HG02798 (cell line): ENCODE measurements around the gene PIM1.
"Not testable (repeated sequence)": the region's sequence is repeated elsewhere in the genome, so short reads cannot be mapped to it uniquely, and the experiment has no call there.

Experiments used
- ATAC-seq: cut with Tn5 transposase; IDR thresholded peaks from one replicate; pipeline ENCODE4 v1.9.1; 2021; ENCODE audit warnings: mild to moderate bottlenecking; ENCODE audit not compliant: unreplicated experiment, poor library complexity

The PIM1 gene

DNA sequence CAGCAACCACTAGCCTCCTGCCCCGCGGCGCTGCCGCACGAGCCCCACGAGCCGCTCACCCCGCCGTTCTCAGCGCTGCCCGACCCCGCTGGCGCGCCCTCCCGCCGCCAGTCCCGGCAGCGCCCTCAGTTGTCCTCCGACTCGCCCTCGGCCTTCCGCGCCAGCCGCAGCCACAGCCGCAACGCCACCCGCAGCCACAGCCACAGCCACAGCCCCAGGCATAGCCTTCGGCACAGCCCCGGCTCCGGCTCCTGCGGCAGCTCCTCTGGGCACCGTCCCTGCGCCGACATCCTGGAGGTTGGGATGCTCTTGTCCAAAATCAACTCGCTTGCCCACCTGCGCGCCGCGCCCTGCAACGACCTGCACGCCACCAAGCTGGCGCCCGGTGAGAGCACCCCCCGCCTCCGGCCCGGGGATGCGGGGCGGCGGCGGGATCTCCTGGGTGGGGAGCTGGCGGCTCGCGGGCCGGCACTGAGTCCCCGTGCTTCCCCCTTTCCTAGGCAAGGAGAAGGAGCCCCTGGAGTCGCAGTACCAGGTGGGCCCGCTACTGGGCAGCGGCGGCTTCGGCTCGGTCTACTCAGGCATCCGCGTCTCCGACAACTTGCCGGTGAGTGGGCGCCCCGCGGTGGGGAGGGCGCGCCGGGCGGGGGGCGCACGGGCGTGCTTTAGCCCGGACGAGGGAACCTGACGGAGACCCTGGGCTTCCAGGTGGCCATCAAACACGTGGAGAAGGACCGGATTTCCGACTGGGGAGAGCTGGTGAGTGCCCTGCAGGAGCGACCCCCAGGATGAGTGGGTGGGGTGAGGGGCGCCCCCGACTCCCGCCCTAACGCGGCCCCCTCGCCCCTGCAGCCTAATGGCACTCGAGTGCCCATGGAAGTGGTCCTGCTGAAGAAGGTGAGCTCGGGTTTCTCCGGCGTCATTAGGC, 585 bp downstream of the PIM1 start:
- ATAC-seq: peak; percentile 25

DNA sequence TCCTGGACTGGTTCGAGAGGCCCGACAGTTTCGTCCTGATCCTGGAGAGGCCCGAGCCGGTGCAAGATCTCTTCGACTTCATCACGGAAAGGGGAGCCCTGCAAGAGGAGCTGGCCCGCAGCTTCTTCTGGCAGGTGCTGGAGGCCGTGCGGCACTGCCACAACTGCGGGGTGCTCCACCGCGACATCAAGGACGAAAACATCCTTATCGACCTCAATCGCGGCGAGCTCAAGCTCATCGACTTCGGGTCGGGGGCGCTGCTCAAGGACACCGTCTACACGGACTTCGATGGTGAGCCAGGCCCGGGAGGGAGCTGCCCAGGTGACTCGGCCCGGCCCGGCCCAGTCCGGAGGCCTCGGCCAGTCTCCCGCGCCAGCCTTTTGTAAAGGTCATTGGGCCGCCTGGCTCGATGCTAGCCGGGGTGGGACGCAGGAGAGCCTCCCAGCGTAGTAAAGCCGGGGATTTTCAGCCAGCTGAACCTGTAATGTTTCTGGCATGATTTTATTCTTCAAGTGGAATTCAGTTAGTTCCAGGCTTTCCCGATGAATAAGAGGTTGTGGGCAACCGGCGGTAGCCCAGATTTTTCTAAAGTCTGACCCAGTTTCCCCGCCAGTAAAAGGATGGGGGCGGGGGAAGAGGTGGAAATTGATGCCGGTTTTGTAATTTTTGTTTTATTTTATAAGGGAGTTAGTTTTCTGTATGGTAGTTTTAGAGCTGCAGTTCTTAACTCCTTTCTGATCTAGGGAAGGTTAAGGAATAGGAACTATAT, 1.4 kb downstream of the PIM1 start:
- ATAC-seq: no peak

DNA sequence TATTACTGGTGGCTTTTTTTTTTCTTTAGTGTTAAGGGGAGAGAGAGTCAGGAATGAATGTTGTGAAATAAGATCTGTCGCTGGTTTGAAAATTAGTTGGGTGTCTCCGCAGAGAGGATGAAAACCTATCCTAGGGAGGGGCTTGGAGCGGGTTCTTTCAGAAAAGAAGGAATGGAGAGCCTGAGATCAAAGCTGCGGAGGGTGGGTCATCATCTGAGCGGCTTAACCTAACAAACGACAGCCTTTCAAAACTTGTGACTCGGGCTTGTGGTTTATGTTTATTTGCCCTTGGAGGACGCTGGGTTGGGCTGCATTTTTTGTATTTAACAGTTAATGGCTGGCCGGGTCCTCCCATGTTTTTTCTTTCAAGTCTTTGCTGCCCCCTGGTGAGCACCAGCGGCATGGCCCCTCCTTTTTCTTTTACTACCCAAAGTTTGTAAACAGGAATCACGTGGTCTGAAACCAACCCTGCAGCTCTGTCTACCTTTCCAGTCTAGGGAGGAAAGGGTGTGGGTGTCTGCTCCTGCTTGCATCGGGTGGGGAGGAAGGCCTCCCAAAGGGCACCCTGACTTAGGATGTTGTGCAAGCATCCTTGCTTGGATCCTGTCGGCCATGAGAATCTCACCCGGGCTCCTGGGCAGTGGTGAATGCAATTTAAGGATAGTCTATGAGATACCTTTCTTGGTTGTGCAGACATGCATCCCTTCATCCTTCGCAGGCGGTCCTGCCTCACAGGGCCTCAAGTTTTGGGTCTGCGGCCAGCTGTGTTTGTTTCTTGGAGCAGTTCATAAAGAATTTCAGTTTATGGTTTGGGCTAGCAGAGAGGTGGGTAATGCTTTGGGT, 2.2 kb downstream of the PIM1 start:
- peak; percentile 24 for ATAC-seq

DNA sequence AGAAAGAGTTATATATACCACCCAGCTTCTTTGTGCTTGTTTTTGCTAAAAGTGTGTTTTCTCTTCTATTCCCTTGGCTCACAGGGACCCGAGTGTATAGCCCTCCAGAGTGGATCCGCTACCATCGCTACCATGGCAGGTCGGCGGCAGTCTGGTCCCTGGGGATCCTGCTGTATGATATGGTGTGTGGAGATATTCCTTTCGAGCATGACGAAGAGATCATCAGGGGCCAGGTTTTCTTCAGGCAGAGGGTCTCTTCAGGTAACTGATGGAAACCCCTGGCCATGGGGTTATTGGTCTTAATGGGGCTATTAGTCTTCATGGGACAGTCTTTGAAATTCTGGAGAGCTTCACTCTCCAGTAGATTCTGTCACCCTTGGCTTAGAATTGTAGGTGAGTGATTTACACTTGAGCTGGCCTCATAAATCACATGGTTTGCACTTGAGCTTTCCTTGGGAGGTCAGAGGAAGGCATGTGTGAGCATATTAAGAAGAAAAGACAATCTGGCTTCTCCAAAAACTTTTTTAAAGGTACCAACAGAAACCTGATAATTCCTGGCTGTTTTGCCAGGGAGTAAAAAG, 3.0 kb downstream of the PIM1 start:
- no peak for ATAC-seq

DNA sequence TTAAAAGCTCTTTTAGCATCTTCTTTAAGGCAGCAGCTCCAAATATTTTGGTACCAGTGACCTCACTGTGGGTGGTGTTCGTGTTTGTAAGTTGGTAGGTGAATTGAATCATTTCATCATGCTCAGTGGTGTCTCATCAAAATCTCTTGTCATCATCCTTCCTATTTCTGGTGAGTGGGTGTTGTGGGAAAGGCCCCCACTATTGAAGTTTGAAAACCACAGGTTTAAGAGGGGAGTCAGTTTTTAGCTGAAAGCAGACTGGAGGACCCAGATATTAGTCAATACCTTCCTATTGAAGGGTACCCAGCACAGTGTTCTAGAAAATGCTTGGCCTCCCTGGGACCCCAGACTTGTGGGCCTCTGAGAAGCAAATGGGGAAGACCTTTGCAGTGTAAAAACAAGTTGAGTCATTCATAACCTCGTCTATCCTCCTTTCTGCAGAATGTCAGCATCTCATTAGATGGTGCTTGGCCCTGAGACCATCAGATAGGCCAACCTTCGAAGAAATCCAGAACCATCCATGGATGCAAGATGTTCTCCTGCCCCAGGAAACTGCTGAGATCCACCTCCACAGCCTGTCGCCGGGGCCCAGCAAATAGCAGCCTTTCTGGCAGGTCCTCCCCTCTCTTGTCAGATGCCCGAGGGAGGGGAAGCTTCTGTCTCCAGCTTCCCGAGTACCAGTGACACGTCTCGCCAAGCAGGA, 3.7 kb downstream of the PIM1 start:
- ATAC-seq: no peak

DNA sequence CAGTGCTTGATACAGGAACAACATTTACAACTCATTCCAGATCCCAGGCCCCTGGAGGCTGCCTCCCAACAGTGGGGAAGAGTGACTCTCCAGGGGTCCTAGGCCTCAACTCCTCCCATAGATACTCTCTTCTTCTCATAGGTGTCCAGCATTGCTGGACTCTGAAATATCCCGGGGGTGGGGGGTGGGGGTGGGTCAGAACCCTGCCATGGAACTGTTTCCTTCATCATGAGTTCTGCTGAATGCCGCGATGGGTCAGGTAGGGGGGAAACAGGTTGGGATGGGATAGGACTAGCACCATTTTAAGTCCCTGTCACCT, 4.2 kb downstream of the PIM1 start:
- ATAC-seq: no peak

DNA sequence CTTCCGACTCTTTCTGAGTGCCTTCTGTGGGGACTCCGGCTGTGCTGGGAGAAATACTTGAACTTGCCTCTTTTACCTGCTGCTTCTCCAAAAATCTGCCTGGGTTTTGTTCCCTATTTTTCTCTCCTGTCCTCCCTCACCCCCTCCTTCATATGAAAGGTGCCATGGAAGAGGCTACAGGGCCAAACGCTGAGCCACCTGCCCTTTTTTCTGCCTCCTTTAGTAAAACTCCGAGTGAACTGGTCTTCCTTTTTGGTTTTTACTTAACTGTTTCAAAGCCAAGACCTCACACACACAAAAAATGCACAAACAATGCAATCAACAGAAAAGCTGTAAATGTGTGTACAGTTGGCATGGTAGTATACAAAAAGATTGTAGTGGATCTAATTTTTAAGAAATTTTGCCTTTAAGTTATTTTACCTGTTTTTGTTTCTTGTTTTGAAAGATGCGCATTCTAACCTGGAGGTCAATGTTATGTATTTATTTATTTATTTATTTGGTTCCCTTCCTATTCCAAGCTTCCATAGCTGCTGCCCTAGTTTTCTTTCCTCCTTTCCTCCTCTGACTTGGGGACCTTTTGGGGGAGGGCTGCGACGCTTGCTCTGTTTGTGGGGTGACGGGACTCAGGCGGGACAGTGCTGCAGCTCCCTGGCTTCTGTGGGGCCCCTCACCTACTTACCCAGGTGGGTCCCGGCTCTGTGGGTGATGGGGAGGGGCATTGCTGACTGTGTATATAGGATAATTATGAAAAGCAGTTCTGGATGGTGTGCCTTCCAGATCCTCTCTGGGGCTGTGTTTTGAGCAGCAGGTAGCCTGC, 4.8 kb downstream of the PIM1 start:
- ATAC-seq: no peak

DNA sequence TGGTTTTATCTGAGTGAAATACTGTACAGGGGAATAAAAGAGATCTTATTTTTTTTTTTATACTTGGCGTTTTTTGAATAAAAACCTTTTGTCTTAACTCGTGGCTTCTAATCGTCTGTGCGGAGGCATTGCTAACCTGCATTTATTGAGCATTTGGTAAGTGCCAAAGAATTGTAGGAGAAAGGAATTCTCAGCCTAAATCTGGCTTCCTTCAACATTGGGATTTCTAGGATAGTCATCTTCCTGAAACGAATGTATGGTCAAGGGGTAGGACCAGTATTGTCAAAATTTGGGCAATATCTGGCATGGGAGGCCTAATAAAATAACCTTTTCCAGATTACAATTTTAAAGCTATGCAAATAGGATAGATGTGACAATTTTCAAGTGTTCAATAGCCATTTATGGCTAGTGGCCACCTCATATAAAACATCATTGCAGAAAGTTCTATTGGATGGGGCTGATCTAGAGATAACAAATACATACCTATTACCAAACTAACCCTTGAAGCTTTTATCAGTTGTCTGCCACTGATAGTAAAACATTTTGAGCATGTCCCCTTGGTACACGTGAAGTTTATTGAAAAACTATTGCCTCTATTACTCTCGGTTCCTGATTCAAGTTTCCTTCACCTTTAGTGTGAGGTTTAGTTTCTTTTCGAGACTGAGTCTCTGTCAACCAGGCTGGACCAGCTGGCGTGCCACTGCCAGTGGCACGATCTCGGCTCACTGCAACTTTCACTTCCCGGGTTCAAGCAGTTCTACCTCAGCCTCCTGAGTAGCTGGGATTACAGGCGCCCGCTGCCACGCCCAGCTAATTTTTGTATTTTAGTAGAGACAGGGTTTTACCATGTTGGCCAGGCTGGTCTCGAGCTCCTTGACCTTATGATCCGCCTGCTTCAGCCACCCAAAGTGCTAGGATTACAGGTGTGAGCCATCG, 5.6 kb downstream of the PIM1 start:
- peak; percentile 37 for ATAC-seq

DNA sequence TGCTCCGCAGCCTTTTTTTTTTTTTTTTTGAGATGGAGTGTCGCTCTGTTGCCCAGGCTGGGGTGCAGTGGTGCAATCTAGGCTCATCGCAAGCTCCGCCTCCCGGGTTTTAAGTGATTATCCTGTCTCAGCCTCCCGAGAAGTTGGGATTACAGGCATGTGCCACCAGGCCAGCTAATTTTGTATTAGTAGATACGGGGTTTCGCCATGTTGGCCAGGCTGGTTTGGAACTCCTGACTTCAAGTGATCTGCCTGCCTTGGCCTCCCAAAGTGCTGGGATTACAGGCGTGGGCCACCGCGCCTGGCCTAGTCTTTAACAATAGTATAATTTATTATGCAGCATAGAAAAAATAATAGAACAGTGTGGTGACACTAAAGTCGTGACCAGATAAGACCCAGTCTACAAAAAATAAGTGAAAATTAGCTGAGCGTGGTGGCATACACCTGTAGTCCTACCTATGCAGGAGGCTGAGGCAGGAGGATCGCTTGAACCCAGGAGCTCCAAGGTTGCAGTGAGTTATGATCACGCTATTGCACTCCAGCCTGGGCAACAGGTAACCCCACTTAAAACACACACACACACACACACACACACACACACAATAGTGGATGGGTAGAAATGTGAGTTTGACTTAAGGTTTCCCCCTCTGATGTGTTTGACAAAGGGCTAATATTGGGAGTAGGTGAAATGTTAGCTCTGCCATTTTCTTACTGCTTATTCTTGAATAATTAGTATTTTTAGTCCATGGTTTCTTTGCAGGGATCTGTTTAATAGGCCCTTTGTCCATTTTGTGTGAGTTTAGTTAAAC, 6.5 kb downstream of the PIM1 start:
- ATAC-seq: no peak

DNA sequence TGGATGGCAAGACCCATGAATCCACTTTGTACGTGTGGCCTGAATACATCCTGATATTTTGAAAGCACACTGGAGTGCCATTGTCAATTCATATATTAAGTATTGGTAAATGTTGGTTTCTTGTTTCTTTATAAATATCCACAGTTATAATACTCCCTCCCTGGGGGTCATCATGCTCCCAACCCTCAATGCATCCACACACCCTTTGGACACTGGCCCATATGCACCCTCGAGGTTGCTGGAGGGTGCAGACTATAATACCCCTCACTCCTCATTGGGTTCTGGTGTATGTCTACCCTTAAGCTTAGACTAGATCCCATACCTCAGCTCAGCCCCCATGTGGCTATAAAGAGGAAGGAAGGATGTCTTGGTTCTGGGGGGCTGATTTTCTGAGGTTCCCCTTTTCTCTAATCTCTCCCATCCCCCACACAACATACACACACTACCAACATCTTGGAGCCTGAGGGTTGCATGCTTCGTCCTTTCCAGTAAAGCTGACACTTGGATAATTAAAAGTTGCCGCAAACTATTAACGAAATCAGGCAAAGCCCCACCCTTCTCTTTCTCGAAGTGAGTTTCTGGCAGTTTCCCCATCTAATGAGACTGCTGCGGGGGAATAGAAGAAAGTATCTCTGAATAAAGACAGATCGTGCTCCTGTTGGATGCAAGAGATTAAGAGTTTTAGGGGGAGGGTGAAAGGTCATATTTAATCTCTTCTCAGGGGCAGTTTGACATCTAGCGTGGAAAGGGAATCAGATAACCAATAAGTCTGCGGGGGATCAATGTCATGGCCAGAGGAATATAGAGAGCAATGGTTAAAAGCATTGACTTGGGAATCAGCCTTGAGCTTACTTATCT, 7.4 kb downstream of the PIM1 start:
- no peak for ATAC-seq

DNA sequence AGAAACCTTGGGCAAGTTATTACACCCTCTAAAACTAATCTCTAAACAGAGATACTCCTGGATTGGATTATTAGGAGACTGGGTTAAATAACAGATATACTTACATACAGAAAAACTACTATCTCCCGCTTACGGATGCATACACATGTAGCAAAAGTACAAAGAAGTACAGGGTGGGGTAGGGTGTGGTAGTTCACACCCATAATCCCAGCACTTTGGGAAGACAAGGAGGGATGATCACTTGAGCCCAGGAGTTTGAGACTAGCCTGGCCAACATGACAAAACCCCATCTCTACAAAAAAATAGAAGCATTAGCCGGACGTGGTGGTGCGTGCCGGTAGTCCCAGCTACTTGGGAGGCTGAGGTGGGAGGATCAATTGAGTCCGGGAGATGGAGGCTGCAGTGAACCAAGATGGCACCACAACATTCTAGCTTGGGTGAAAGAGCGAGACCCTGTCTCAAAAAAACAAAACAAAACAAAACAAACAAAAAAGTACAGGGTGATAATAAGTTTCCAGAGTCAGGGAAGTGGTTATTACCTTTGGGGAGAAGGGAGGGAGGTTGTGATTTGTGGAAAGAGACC, 8.1 kb downstream of the PIM1 start:
- ATAC-seq: no peak

DNA sequence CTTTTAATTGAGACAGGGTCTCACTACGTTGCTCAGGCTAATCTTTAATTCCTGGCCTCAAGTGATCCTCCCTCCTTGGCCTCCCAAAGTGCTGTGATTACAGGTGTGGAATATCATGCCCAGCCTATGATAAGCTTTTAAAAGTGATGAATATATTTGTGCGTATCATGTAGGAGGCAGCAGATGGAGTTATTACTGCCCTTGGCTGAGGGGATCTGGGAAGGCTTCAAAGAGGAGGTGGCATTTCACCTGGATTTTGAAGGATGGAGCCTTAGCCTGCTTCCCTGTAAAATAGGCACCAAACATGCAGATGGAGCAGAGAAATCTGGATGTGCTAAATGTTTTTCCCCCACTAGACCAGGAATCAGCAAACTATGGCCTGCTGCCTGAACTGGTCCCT, 10.1 kb downstream of the PIM1 start:
- no peak for ATAC-seq

DNA sequence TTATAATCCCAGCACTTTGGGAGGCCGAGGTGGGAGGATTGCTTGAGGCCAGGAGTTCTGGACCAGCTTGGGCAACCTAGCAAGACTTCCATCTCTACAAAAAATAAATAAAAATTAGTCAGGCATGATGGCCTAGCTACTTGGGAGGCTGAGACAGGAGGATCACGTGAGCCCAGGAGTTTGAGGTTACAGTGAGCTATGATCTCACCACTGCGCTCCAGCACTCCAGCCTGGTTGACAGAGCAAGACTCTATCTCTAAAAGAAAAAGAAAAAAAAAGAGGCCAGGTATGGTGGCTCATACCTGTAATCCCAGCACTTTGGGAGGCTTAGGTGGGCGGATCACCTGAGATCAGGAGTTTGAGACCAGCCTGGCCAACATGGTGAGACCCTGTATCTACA, 10.7 kb downstream of the PIM1 start:
- ATAC-seq: not testable (repeated sequence)

DNA sequence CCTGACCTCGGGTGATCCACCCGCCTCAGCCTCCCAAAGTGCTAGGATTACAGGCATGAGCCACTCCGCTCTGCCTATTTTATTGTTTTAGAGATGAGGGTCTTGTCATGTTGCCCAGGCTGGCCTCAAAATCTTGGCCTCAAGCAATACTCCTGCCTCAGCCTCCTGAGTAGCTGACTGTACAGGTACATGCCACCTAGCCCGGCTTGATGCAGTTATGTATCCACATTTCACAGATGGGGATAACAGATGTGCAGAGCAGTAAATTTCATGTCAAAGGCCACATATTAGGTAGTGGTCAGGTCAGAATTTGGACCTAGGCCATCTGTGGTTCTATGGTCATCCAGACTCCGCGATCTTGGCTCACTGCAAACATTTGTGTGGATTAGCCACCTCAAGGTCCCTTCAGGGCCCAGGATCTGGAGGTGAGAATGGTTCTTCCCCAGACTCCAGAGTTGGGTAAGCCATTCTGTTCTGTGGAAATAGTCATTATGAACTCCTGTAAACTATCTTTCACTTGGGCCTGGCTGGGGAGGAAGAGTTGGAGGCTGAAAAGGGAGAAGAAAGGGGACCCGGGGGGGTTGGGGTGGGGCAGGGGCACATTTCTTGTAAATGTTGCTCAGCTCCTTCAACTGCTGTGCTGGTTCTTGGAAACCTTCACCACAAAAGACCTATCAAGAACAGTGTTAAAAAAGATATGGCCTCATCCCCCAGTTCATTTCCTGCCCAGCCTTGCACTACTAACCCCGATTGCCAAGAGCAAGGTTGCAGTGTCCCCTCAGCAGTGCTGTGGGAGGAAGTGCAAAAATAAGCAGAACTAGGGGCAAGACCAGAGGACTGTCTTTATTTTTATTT, 13.0 kb downstream of the PIM1 start:
- ATAC-seq: no peak
